Non-pigmented ciliary epithelial cell (primary cell): ENCODE measurements around the gene TBX15.
"Not testable (repeated sequence)": the region's sequence is repeated elsewhere in the genome, so short reads cannot be mapped to it uniquely, and the experiment has no call there.

Experiments used
- DNase-seq: peaks from one replicate; pipeline ENCODE4 v3.0.0-alpha.2; 2010; ENCODE audit warnings: low read depth

TBX15 gene

GRCh38 chr1:118926261-118926660 is 61.9 kb downstream of the TBX15 start:
- DNase-seq = no peak

- DNase-seq = no peak
Observed at GRCh38 chr1:118925651-118926050, 62.5 kb downstream of the TBX15 start.

GRCh38 chr1:118923319-118923718 is 64.8 kb downstream of the TBX15 start:
- no peak for DNase-seq

- no peak for DNase-seq
Observed at GRCh38 chr1:118921994-118922393, 66.1 kb downstream of the TBX15 start.

GRCh38 chr1:118920124-118920717 is 67.9 kb downstream of the TBX15 start:
- no peak for DNase-seq

GRCh38 chr1:118918940-118919259 is 69.2 kb downstream of the TBX15 start:
- DNase-seq = no peak

- no peak for DNase-seq
Observed at GRCh38 chr1:118918230-118918939, 69.8 kb downstream of the TBX15 start.

- not testable (repeated sequence) for DNase-seq
Observed at GRCh38 chr1:118916346-118916745, 71.8 kb downstream of the TBX15 start.

GRCh38 chr1:118914379-118915161 is 73.6 kb downstream of the TBX15 start:
- DNase-seq = no peak

GRCh38 chr1:118913818-118914217 is 74.3 kb downstream of the TBX15 start:
- DNase-seq = no peak

- DNase-seq = no peak
Observed at GRCh38 chr1:118912574-118912973, 75.6 kb downstream of the TBX15 start.

GRCh38 chr1:118911571-118911970 is 76.6 kb downstream of the TBX15 start:
- no peak for DNase-seq

- DNase-seq = no peak
Observed at GRCh38 chr1:118907466-118907865, 80.7 kb downstream of the TBX15 start.

GRCh38 chr1:118905671-118906070 is 82.5 kb downstream of the TBX15 start:
- no peak for DNase-seq

GRCh38 chr1:118905196-118905595 is 82.9 kb downstream of the TBX15 start:
- no peak for DNase-seq

GRCh38 chr1:118902711-118903191 is 85.4 kb downstream of the TBX15 start:
- DNase-seq = no peak

GRCh38 chr1:118902299-118902698 is 85.8 kb downstream of the TBX15 start:
- no peak for DNase-seq

- DNase-seq = no peak
Observed at GRCh38 chr1:118900643-118901440, 87.3 kb downstream of the TBX15 start.

- no peak for DNase-seq
Observed at GRCh38 chr1:118899340-118899739, 88.8 kb downstream of the TBX15 start.

- no peak for DNase-seq
Observed at GRCh38 chr1:118898712-118899111, 89.4 kb downstream of the TBX15 start.

- no peak for DNase-seq
Observed at GRCh38 chr1:118896416-118896815, 91.7 kb downstream of the TBX15 start.

- DNase-seq = no peak
Observed at GRCh38 chr1:118894836-118895235, 93.3 kb downstream of the TBX15 start.
